Panc1 (cell line): ENCODE results near the gene CIAPIN1.

Experiments used
- CTCF ChIP-seq: fragments of 450-650 bp; IDR thresholded peaks from 2 replicates; pipeline ENCODE4 v1.5.1; 2017; ENCODE audit warnings: mild to moderate bottlenecking
- POLR2AphosphoS5 ChIP-seq: IDR thresholded peaks from 2 replicates; pipeline ENCODE4 v1.6.1; 2012; ENCODE audit warnings: mild to moderate bottlenecking, low read depth, low read length, moderate library complexity
- SIN3A ChIP-seq: IDR thresholded peaks from 2 replicates; pipeline ENCODE4 v1.6.1; 2012; ENCODE audit warnings: low read depth, mild to moderate bottlenecking, low read length, moderate library complexity, borderline replicate concordance; ENCODE audit not compliant: insufficient read depth
- TCF7L2 ChIP-seq: IDR thresholded peaks from 2 replicates; pipeline ENCODE4 v1.6.1; 2011; ENCODE audit warnings: mild to moderate bottlenecking, low read depth, low read length, inconsistent platforms
- TF ChIP-seq, protein P1 (sequence below), 2 experiments: IDR thresholded peaks; 2 replicates each; pipeline ENCODE4 v1.6.1; 2011 to 2012; ENCODE audit warnings: low read depth in 2 of 2, control low read depth in 1 of 2, low read length in 1 of 2, mild to moderate bottlenecking in 1 of 2, moderate library complexity in 1 of 2; ENCODE audit not compliant: insufficient read depth in 1 of 2

DNA sequence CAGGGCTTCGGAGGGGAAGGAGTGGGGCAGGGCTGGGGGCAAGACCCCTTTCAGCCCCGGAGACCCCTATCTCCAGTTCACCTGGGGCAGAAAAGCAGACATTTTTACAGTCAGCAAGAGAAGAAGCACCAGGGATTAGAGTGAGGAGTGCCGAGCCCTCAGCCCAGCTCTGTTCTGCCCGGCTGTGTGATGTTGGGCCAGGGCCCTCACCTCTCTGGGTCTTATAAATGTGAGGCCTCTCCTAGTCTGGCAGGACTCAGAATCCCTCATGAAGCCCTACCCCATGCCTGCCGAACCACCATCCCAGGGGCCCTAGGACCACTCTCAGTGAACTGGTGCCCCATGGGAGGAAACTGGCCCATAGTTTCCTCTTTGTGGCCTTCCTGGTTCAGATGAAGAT, 62.1 kb downstream of the CIAPIN1 start:
- TF ChIP-seq CTCF = no peak
- TF ChIP-seq SIN3A = no peak
- no peak for TF ChIP-seq TCF7L2
- no peak for TF ChIP-seq POLR2AphosphoS5
- TF ChIP-seq, protein P1, sequence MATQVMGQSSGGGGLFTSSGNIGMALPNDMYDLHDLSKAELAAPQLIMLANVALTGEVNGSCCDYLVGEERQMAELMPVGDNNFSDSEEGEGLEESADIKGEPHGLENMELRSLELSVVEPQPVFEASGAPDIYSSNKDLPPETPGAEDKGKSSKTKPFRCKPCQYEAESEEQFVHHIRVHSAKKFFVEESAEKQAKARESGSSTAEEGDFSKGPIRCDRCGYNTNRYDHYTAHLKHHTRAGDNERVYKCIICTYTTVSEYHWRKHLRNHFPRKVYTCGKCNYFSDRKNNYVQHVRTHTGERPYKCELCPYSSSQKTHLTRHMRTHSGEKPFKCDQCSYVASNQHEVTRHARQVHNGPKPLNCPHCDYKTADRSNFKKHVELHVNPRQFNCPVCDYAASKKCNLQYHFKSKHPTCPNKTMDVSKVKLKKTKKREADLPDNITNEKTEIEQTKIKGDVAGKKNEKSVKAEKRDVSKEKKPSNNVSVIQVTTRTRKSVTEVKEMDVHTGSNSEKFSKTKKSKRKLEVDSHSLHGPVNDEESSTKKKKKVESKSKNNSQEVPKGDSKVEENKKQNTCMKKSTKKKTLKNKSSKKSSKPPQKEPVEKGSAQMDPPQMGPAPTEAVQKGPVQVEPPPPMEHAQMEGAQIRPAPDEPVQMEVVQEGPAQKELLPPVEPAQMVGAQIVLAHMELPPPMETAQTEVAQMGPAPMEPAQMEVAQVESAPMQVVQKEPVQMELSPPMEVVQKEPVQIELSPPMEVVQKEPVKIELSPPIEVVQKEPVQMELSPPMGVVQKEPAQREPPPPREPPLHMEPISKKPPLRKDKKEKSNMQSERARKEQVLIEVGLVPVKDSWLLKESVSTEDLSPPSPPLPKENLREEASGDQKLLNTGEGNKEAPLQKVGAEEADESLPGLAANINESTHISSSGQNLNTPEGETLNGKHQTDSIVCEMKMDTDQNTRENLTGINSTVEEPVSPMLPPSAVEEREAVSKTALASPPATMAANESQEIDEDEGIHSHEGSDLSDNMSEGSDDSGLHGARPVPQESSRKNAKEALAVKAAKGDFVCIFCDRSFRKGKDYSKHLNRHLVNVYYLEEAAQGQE (IDR thresholded peaks at IDR 0.05; ENCODE audit: insufficient read depth in 1 of 2, low read depth in 2 of 2, low read length in 1 of 2) = no peak
